A549 (cell line): ENCODE data around the gene NID1. TPM values are rescaled to one million over a fixed set of nuclear protein-coding genes. Genes with fewer than 3 reads are reported as not detected.

Experiments used
- ATAC-seq, 2 experiments: fragments of 200-7000 bp in 1 of 2; fragments of >200 bp in 1 of 2; cut with Nextera tagmentation in 1 of 2; cut with Tn5 transposase in 1 of 2; 3 replicates each; pipeline versions ENCODE4 v1.8.0 to v1.9.1; 2018 to 2020; ENCODE audit warnings: mild to moderate bottlenecking in 1 of 2, moderate library complexity in 1 of 2
- CTCF ChIA-PET: fragments of 300-600 bp; sonication (Branson Sonifier 250); formaldehyde crosslinking; extraction: SDS; loops from one replicate; lab custom pipeline; 2021; ENCODE audit warnings: antibody characterized with exemption, inconsistent platforms; lab: Yijun Ruan, JAX
- POLR2A ChIA-PET: fragments of 350-600 bp; formaldehyde crosslinking; extraction: SDS; loops from one replicate; lab custom pipeline; 2021; ENCODE audit warnings: antibody characterized with exemption, inconsistent platforms; lab: Yijun Ruan, JAX
- DNase-seq, 2 experiments: peaks; one replicate each; pipeline versions ENCODE4 v3.0.0 to v3.0.0-alpha.2; 2011 to 2016; ENCODE audit warnings: low read depth in 1 of 2, low spot score in 1 of 2
- FAIRE-seq: peaks from 2 replicates; lab custom pipeline; 2011; peaks lifted over from hg19 to GRCh38; lab: Jason Lieb, UNC
- H3K27ac ChIP-seq, 2 experiments: fragments of >200 bp; sonication (Bioruptor Twin); formaldehyde crosslinking; 3 replicates each; pipeline ENCODE4 v1.5.1; 2016 to 2017
- H3K4me1 ChIP-seq: fragments of >200 bp; sonication (Bioruptor Twin); formaldehyde crosslinking; 3 replicates; pipeline ENCODE4 v1.6.1; 2016
- H3K4me2 ChIP-seq: fragments of >200 bp; sonication (Bioruptor Twin); formaldehyde crosslinking; 3 replicates; pipeline ENCODE4 v1.6.1; 2016
- H3K4me3 ChIP-seq: fragments of >200 bp; sonication (Bioruptor Twin); formaldehyde crosslinking; 3 replicates; pipeline ENCODE4 v1.5.1; 2016
- H3K9me3 ChIP-seq: fragments of >200 bp; sonication (Bioruptor Twin); formaldehyde crosslinking; 3 replicates; pipeline ENCODE4 v1.6.1; 2016
- ATOH8 ChIP-seq: fragments of 250-450 bp; sonication (Bioruptor Pico); IDR thresholded peaks from 2 replicates; pipeline ENCODE4 v1.5.0; 2020; ENCODE audit warnings: low read depth, mild to moderate bottlenecking, moderate library complexity
- CEBPB ChIP-seq, 2 experiments: fragments of >200 bp in 1 of 2; sonication (Bioruptor Twin) in 1 of 2; formaldehyde crosslinking in 1 of 2; IDR thresholded peaks; 2 replicates each; pipeline ENCODE4 v1.6.1; 2012 to 2016
- CHD4 ChIP-seq: fragments of 200-600 bp; sonication (generic); IDR thresholded peaks from 2 replicates; pipeline ENCODE4 v1.6.1; 2016; ENCODE audit warnings: antibody characterized with exemption, mild to moderate bottlenecking, borderline replicate concordance
- ESRRA ChIP-seq: fragments of 150-350 bp; IDR thresholded peaks from 2 replicates; pipeline ENCODE4 v1.6.1; 2014; ENCODE audit warnings: mild to moderate bottlenecking, low read length, borderline replicate concordance
- FOSL2 ChIP-seq, 2 experiments: fragments of 450-650 bp in 1 of 2; fragments of >200 bp in 1 of 2; sonication (Bioruptor Twin) in 1 of 2; formaldehyde crosslinking; IDR thresholded peaks; 2 replicates each; pipeline versions ENCODE4 v1.5.0 to v1.6.1; 2016 to 2020; ENCODE audit warnings: mild to moderate bottlenecking in 1 of 2, moderate library complexity in 1 of 2
- FOXS1 ChIP-seq: fragments of 250-450 bp; sonication (Bioruptor Pico); IDR thresholded peaks from 2 replicates; pipeline ENCODE4 v1.5.0; 2020; ENCODE audit warnings: mild to moderate bottlenecking, moderate library complexity
- GATA3 ChIP-seq: IDR thresholded peaks from 2 replicates; pipeline ENCODE4 v1.6.1; 2012; ENCODE audit warnings: borderline replicate concordance
- HDAC2 ChIP-seq: fragments of 200-600 bp; sonication (generic); IDR thresholded peaks from 2 replicates; pipeline ENCODE4 v1.6.1; 2016
- KDM1A ChIP-seq: fragments of 200-600 bp; sonication (generic); IDR thresholded peaks from 2 replicates; pipeline ENCODE4 v1.6.1; 2016; ENCODE audit warnings: low read depth, mild to moderate bottlenecking
- MAFK ChIP-seq: fragments of 450-650 bp; IDR thresholded peaks from 2 replicates; pipeline ENCODE4 v1.6.1; 2014; ENCODE audit not compliant: partially characterized antibody
- NPAS2 ChIP-seq: fragments of 250-450 bp; sonication (Bioruptor Pico); IDR thresholded peaks from 2 replicates; pipeline ENCODE4 v1.8.0; 2022; ENCODE audit warnings: mild to moderate bottlenecking, moderate library complexity, borderline replicate concordance
- NR3C1 ChIP-seq: fragments of >200 bp; sonication (Bioruptor Twin); formaldehyde crosslinking; IDR thresholded peaks from 3 replicates; pipeline ENCODE4 v1.6.1; 2017
- PBX3 ChIP-seq: IDR thresholded peaks from 2 replicates; pipeline ENCODE4 v1.6.1; 2012
- POLR2AphosphoS2 ChIP-seq: conservative IDR thresholded peaks from 2 replicates; pipeline ENCODE4 v1.6.1; 2012; ENCODE audit warnings: low read length, improper control_type of control experiment, inconsistent platforms
- RNF2 ChIP-seq: fragments of 200-600 bp; sonication (generic); IDR thresholded peaks from 2 replicates; pipeline ENCODE4 v1.6.1; 2016; ENCODE audit warnings: low read depth, mild to moderate bottlenecking, antibody characterized with exemption, moderate library complexity, borderline replicate concordance
- SMC3 ChIP-seq: fragments of >200 bp; sonication (Bioruptor Twin); formaldehyde crosslinking; IDR thresholded peaks from 3 replicates; pipeline ENCODE4 v1.6.1; 2018; ENCODE audit warnings: inconsistent platforms
- TP53 ChIP-seq: fragments of 250-450 bp; sonication (Bioruptor Pico); IDR thresholded peaks from 2 replicates; pipeline ENCODE4 v1.5.0; 2021; ENCODE audit warnings: mild to moderate bottlenecking, moderate library complexity
- USF2 ChIP-seq: fragments of 450-650 bp; IDR thresholded peaks from 2 replicates; pipeline ENCODE4 v1.6.1; 2014; ENCODE audit warnings: antibody characterized with exemption
- ZC3H11A ChIP-seq: fragments of 450-650 bp; IDR thresholded peaks from 2 replicates; pipeline ENCODE4 v1.6.1; 2014; ENCODE audit warnings: antibody characterized with exemption, mild to moderate bottlenecking
- WGBS: methylation state at CpG from one replicate; pipeline ENCODE4 v1.1.6; 2017; ENCODE audit errors: missing lambda C conversion rate; 5-methylcytosine and 5-hydroxymethylcytosine counted together
- polyA plus RNA-seq, 4 experiments: library from polyadenylated mRNA; depleted of rRNA in 3 of 4; stranded (reverse); fragments of >200 nt; fragmentation: RNase III in 1 of 4; extraction: RNeasy Plus Mini Kit Qiagen cat#74134 plus additional on column Dnase treatment in 1 of 4; gene quantifications; 2 replicates in 3 of 4; 3 replicates in 1 of 4; pipeline ENCODE4 v1.2.3, GENCODE V29; 2011 to 2017
- TF ChIP-seq, protein P1 (sequence below): IDR thresholded peaks from 2 replicates; pipeline ENCODE4 v1.6.1; 2012; ENCODE audit warnings: low read depth, borderline replicate concordance
- TF ChIP-seq, protein P2 (sequence below): fragments of 200-600 bp; sonication (generic); IDR thresholded peaks from 2 replicates; pipeline ENCODE4 v1.6.1; 2016; ENCODE audit warnings: antibody characterized with exemption, mild to moderate bottlenecking, moderate library complexity

Gene NID1
- polyA plus RNA-seq, 2 of the 4 experiments (the other 2 are of a cell fraction): 6.8 to 10.5 TPM

GRCh38 chr1:235931171-235931738, 133.6 kb downstream of the NID1 start:
- no peak for FAIRE-seq
- no peak for ATAC-seq
- no peak overlapping the region for H3K4me2 ChIP-seq

GRCh38 chr1:235930543-235930942, 134.3 kb downstream of the NID1 start:
- H3K4me2 ChIP-seq: no peak overlapping the region
- FAIRE-seq (no peak), DNase-seq (no peak), ATAC-seq (no peak)
- POLR2A ChIA-PET: no interaction called here
- CTCF ChIA-PET: interaction anchor here (0.6 to 4.3 kb wide), 4 partner anchors 16 to 86 kb away, joined by 3 to 22 read pairs (median 5); no protein-coding TSS in a partner anchor
- H3K4me1 ChIP-seq: no peaks in the 10 kb centered on the region
- no peak overlapping the region for H3K4me3 ChIP-seq
- no peak overlapping the region for H3K27ac ChIP-seq
- 85% methylated on average over 8 of the region's 8 CpGs for WGBS
- H3K9me3 ChIP-seq: no peaks in the 10 kb centered on the region
- TF ChIP-seq SMC3: no peak
- TF ChIP-seq ATOH8: no peak
- no peak for TF ChIP-seq NR3C1
- TF ChIP-seq FOSL2 (IDR thresholded peaks at IDR 0.05): no peak
- no peak for TF ChIP-seq FOSL2 (CRISPR knock-in tag; IDR thresholded peaks at IDR 0.05)
- no peak for TF ChIP-seq PBX3
- TF ChIP-seq CEBPB (IDR thresholded peaks at IDR 0.05): no peak
- TF ChIP-seq CHD4: no peak

More at GRCh38 chr1:235931171-235931738, 133.6 kb downstream of the NID1 start:
- TF ChIP-seq ESRRA: no peak
- TF ChIP-seq, protein P1, sequence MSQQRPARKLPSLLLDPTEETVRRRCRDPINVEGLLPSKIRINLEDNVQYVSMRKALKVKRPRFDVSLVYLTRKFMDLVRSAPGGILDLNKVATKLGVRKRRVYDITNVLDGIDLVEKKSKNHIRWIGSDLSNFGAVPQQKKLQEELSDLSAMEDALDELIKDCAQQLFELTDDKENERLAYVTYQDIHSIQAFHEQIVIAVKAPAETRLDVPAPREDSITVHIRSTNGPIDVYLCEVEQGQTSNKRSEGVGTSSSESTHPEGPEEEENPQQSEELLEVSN: no peak
- ChIA-PET CTCF (interaction anchor here (0.6 to 4.3 kb wide), 3 partner anchors 40 to 85 kb away, joined by 3 to 22 read pairs (median 4); partner anchors contain the start of gene LYST), POLR2A (no interaction called here)
- no peak for DNase-seq
- H3K9me3 ChIP-seq: no peaks in the 10 kb centered on the region
- H3K4me3 ChIP-seq: no peak overlapping the region
- 66% methylated on average over 8 of the region's 8 CpGs for WGBS
- no peak overlapping the region for H3K27ac ChIP-seq
- no peaks in the 10 kb centered on the region for H3K4me1 ChIP-seq

GRCh38 chr1:235929216-235929615, 135.7 kb downstream of the NID1 start:
- DNase-seq: no peak
- H3K4me1 ChIP-seq: no peaks in the 10 kb centered on the region
- TF ChIP-seq FOXS1 (CRISPR knock-in tag) (no peak), ZC3H11A (no peak), RNF2 (no peak), MAFK (no peak), GATA3 (no peak), USF2 (no peak), NPAS2 (CRISPR knock-in tag) (no peak), KDM1A (no peak), POLR2AphosphoS2 (no peak), HDAC2 (no peak), TP53 (CRISPR knock-in tag) (no peak)
- TF ChIP-seq, protein P1: no peak
- TF ChIP-seq, protein P2, sequence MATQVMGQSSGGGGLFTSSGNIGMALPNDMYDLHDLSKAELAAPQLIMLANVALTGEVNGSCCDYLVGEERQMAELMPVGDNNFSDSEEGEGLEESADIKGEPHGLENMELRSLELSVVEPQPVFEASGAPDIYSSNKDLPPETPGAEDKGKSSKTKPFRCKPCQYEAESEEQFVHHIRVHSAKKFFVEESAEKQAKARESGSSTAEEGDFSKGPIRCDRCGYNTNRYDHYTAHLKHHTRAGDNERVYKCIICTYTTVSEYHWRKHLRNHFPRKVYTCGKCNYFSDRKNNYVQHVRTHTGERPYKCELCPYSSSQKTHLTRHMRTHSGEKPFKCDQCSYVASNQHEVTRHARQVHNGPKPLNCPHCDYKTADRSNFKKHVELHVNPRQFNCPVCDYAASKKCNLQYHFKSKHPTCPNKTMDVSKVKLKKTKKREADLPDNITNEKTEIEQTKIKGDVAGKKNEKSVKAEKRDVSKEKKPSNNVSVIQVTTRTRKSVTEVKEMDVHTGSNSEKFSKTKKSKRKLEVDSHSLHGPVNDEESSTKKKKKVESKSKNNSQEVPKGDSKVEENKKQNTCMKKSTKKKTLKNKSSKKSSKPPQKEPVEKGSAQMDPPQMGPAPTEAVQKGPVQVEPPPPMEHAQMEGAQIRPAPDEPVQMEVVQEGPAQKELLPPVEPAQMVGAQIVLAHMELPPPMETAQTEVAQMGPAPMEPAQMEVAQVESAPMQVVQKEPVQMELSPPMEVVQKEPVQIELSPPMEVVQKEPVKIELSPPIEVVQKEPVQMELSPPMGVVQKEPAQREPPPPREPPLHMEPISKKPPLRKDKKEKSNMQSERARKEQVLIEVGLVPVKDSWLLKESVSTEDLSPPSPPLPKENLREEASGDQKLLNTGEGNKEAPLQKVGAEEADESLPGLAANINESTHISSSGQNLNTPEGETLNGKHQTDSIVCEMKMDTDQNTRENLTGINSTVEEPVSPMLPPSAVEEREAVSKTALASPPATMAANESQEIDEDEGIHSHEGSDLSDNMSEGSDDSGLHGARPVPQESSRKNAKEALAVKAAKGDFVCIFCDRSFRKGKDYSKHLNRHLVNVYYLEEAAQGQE: no peak
- TF ChIP-seq, all 56 proteins: peak for 0
- CTCF ChIA-PET: interaction anchor here (1.3 to 2.0 kb wide), 7 partner anchors 9 to 63 kb away, joined by 3 to 14 read pairs (median 5); partner anchors contain the start of gene LYST
- 62% methylated on average over 4 of the region's 4 CpGs for WGBS
- POLR2A ChIA-PET: no interaction called here
- no peaks in the 10 kb centered on the region for H3K9me3 ChIP-seq
- no peak overlapping the region for H3K4me2 ChIP-seq
- FAIRE-seq (no peak), ATAC-seq (no peak)
- H3K27ac ChIP-seq: no peak overlapping the region
- no peak overlapping the region for H3K4me3 ChIP-seq
